Measurements from ENCODE around the gene SUN2. TPM values are rescaled to one million over a fixed set of nuclear protein-coding genes. Genes with fewer than 3 reads are reported as not detected.

Gene SUN2
- total and polyA plus RNA-seq, 2 donors (not counting 1 experiment from before 2014, with no cell fraction given), result 27.4 to 76.6 TPM

DNA sequence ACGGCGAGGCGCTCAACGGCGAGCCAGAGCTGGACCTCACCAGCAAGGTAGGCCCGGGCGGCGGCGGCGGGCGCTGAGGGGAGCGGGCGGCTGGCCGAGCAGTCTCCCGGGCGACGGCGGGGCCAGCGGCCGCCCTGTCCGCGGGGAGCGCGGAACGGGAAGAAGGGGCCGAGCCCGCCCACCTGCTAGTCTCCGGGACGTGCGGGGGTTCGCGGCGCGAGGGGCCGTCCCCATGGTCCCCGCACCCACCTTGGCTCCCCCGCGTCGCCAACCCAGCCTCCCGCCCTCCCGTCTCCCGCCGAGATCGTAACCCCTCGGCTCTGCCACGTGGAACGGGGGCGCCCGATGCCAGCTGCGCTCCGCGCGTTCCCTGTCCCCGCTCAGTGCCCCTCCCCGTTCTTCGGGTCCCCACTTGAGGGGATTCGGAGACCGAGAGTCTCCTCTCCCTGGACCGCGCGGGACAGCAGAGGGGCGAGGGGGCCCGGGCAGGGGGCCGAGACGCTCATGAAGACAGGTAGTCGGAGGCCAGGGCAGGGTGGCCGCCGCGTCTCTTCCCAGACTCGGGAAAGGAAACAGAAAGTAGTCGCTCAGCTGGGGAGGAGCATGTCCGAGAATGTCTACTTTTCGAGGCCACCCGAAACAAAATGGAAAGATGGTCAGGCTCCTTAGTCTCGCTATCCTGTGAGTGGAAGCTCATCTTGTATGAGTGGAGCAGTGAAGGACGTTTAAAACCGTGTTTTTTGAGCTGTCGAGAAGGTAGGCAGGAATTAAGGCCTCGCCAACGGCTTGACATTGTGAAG lies 49.5 kb downstream of the SUN2 start:
- DNase-seq (ENCODE audit: low read depth in 2 of 2), result peak; percentile 14 to 45
- Histone ChIP-seq H2AFZ (ENCODE audit: low read length) (no peak overlapping the region), H3K4me1 (ENCODE audit: control insufficient read depth, extremely low read depth, insufficient read depth, low read length) (peaks cover 9% of the 10 kb centered on the region), H3K4me3 (replicated peaks in 1 of 4; ENCODE audit: control extremely low read depth in 1 of 4, insufficient read depth in 1 of 4, low read depth in 3 of 4, low read length in 4 of 4) (peak overlapping the region; percentile 64 to 96 (median 85)), H3K9me3 (ENCODE audit: control insufficient read depth, insufficient read depth, low read depth, low read length) (no peaks in the 10 kb centered on the region), H3K4me2 (ENCODE audit: extremely low read depth, insufficient read depth, low read length) (peak overlapping the region; percentile 79), H3K27ac (ENCODE audit: insufficient read depth, low read length) (peak overlapping the region; percentile 95), H4K20me1 (ENCODE audit: control insufficient read depth, extremely low read depth, insufficient read depth, low read length) (no peaks in the 10 kb centered on the region), H3K36me3 (ENCODE audit: control insufficient read depth, insufficient read depth, low read length) (no peaks in the 10 kb centered on the region), H3K27me3 (ENCODE audit: control insufficient read depth, insufficient read depth, low read length) (no peaks in the 10 kb centered on the region), H3K79me2 (ENCODE audit: control insufficient read depth, insufficient read depth, low read length) (peaks cover 51% of the 10 kb centered on the region), H3K9ac (ENCODE audit: insufficient read depth, low read length) (peak overlapping the region; percentile 97)
- TF ChIP-seq EZH2 (IDR thresholded peaks at IDR 0.05; ENCODE audit: low read length, missing control alignments), result no peak
- TF ChIP-seq, protein P1, sequence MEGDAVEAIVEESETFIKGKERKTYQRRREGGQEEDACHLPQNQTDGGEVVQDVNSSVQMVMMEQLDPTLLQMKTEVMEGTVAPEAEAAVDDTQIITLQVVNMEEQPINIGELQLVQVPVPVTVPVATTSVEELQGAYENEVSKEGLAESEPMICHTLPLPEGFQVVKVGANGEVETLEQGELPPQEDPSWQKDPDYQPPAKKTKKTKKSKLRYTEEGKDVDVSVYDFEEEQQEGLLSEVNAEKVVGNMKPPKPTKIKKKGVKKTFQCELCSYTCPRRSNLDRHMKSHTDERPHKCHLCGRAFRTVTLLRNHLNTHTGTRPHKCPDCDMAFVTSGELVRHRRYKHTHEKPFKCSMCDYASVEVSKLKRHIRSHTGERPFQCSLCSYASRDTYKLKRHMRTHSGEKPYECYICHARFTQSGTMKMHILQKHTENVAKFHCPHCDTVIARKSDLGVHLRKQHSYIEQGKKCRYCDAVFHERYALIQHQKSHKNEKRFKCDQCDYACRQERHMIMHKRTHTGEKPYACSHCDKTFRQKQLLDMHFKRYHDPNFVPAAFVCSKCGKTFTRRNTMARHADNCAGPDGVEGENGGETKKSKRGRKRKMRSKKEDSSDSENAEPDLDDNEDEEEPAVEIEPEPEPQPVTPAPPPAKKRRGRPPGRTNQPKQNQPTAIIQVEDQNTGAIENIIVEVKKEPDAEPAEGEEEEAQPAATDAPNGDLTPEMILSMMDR (conservative IDR thresholded peaks at IDR 0.05 in 1 of 2, IDR thresholded peaks at IDR 0.05 in 1 of 2; ENCODE audit: low read depth in 1 of 2, low read length in 2 of 2), result no peak

- Histone ChIP-seq H3K4me1 (ENCODE audit: control insufficient read depth, extremely low read depth, insufficient read depth, low read length) (peaks cover 9% of the 10 kb centered on the region), H3K27me3 (ENCODE audit: control insufficient read depth, insufficient read depth, low read length) (no peaks in the 10 kb centered on the region), H4K20me1 (ENCODE audit: control insufficient read depth, extremely low read depth, insufficient read depth, low read length) (no peaks in the 10 kb centered on the region), H3K9ac (ENCODE audit: insufficient read depth, low read length) (peak within 1 kb of the TSS; percentile 97), H3K36me3 (ENCODE audit: control insufficient read depth, insufficient read depth, low read length) (no peaks in the 10 kb centered on the region), H3K27ac (ENCODE audit: insufficient read depth, low read length) (peak within 1 kb of the TSS; percentile 95), H3K4me3 (replicated peaks in 1 of 4; ENCODE audit: control extremely low read depth in 1 of 4, insufficient read depth in 1 of 4, low read depth in 3 of 4, low read length in 4 of 4) (peak within 1 kb of the TSS; percentile 64 to 96 (median 85)), H3K4me2 (ENCODE audit: extremely low read depth, insufficient read depth, low read length) (peak within 1 kb of the TSS; percentile 79), H3K9me3 (ENCODE audit: control insufficient read depth, insufficient read depth, low read depth, low read length) (no peaks in the 10 kb centered on the region), H3K79me2 (ENCODE audit: control insufficient read depth, insufficient read depth, low read length) (peaks cover 43% of the 10 kb centered on the region), H2AFZ (ENCODE audit: low read length) (no peak within 1 kb of the TSS)
- peak; percentile 100 for DNase-seq (ENCODE audit: low read depth in 2 of 2)
- TF ChIP-seq, protein P1 (conservative IDR thresholded peaks at IDR 0.05 in 1 of 2, IDR thresholded peaks at IDR 0.05 in 1 of 2; ENCODE audit: low read depth in 1 of 2, low read length in 2 of 2), result peak in 1 of 2 donors; percentile 13
- no peak for TF ChIP-seq EZH2 (IDR thresholded peaks at IDR 0.05; ENCODE audit: low read length, missing control alignments)
Measured at GRCh38 chr22:38705235-38706100, 50.3 kb downstream of the SUN2 start, which contains the start of gene GTPBP1. GTPBP1 (plus strand) TSS chr22:38705944; CDS start chr22:38705956, 12 bp downstream.

Measured in fibroblast of lung (primary cell).